GM21717 (cell line): ENCODE data around the gene SERPINB10.
"Not testable (repeated sequence)": the region's sequence is repeated elsewhere in the genome, so short reads cannot be mapped to it uniquely, and the experiment has no call there.

ENCODE experiments used
- ATAC-seq: cut with Tn5 transposase; IDR thresholded peaks from one replicate; pipeline ENCODE4 v1.9.1; 2021; ENCODE audit warnings: mild to moderate bottlenecking, moderate library complexity; ENCODE audit not compliant: unreplicated experiment

The SERPINB10 gene

DNA sequence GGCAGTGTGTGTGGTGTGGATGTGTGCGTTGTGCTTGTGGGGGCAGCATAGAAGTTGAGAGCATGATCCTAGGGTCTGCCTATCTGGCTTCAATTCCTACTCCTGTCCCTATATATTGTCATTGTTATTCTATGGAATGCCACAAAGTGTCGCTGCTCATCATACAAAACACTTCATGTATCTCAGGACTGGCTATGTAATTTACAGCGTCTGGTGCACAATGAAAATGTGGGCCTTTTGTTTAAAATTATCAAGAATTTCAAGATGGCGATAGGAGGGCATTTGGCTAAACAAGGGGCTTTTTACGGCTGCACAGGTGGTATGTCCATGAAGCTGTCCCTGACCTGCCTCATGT lies 16.8 kb upstream of the SERPINB10 start:
- no peak for ATAC-seq

DNA sequence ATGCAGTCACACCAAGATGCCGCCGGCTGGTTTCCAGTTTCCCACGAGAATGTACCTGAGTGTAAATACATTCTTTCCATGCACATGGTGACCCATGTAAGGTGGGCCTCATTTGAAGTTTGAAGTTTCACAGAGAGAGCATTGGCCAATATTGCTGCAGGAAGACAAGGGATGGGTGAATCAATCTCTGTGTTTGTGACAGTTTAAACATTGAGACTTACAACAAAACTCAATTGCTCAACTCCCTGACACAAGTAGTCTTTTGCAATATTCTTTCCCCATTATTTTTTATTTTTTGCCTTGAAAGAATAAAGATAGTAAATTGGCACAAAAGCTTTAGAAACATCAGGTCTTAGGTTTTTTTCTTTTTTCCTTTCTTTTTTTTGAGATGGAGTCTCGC lies 15.2 kb upstream of the SERPINB10 start:
- no peak for ATAC-seq

- no peak for ATAC-seq
Measured at GRCh38 chr18:63894106-63894772, 13.5 kb upstream of the SERPINB10 start.

DNA sequence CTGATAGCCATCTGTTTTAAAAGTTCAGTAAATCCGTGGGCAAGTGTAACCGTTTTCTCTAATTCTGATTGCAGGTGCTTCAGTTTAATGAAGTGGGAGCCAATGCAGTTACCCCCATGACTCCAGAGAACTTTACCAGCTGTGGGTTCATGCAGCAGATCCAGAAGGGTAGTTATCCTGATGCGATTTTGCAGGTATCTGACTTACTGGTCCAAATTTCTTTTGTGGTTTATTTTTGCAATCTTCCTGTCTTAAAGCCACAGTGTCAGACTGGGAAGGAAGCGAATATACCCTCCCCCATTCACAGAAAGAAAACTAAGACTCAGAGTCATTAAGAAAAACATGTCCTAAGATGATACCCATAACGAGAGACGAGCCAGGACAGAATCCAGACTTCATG lies 12.6 kb upstream of the SERPINB10 start:
- ATAC-seq = no peak

GRCh38 chr18:63897072-63897471 lies 10.7 kb upstream of the SERPINB10 start:
- ATAC-seq = no peak

DNA sequence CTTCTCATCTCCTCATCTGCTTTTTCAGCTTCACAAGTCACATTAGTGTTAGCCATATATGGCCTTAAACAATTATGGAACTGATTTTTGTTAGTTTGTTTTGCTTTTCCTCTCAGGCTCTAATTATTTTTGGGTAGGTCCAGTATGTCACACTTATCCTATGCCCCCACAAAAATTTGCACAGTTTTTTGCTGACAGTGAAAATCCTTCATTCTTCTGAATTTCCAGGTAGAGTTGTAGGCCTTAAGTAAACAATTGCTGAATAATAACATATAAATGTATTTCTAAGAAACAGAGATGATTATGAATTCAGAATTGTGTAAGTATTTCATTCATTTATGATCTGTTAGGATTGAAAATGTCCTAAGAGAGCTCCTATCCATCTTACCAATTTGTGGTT lies 8.6 kb upstream of the SERPINB10 start:
- no peak for ATAC-seq

- no peak for ATAC-seq
Measured at GRCh38 chr18:63903851-63904570, 3.7 kb upstream of the SERPINB10 start.

GRCh38 chr18:63904694-63905093 lies 3.1 kb upstream of the SERPINB10 start:
- ATAC-seq = no peak

DNA sequence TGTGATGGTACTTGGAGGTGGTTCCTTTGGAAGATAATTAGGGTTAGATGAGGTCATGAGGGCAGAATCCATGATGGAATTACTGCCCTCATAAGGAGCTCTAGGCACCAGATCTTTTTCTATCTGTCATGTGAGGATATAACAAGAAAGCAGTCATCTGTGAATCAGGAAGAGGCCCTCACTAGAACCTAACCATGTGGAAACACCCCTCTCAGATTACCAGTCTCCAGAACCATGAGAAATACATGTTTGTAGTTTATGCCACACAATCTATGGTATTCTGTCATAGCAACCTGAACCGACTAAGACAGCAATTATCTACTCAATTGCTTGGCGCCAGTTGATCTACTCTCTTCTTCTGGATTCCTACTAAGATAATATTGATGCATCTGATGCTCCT lies 2.4 kb upstream of the SERPINB10 start:
- ATAC-seq = no peak

DNA sequence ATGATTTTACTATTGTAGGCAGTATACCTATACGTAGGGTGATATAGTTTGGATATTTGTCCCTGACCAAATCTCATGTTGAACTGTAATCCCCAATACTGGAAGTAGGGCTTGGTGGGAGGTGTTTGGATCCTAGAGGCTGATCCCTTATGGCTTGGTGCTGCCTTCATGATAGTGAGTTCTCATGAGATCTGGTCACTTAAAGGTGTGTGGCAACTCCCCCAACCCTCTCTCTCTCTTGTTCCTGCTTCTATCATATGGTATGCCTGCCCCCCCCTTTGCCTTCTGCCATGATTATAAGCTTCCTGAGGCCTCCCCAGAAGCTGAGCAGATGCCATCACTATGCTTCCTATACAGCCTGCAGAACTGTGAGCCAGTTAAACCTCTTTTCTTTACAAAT lies 1.7 kb upstream of the SERPINB10 start:
- no peak for ATAC-seq

DNA sequence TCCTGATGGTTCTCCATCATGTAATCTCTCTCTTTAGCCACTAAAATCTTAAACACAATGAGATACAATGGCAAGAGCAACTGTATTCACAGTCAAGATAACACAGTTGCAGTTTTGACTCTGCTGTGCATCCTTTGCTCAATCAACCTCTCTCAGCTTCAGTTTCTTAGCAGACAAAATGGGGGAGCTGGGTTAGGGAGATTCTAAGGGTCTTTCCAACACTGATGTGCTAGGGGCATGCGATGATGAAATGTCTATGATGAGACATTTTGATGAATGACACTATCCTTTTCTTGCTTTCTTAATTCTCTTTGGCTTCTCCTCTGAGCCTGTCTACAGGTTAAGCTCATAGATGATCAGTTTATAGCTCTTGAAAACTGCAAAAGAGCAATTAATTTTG lies 1.1 kb downstream of the SERPINB10 start:
- no peak for ATAC-seq

DNA sequence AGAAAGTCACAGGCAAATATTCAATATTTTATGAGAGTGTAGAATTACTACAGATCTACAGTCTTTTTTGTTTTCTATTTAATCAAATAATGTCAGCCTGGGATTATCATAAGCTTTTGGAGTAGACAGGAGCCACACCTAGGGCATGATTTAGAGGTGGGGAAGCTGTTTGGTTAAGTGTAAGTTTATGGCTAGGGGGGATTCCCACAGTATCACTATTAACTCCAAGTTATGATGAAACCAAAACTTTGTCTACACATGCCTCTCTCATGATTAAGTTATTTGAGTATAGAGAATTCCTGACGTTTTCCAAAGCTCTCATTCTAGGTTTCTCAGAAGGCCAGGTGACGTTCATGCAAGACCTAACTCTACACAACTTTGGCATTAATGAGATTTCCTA lies 2.1 kb downstream of the SERPINB10 start:
- peak; percentile 71 for ATAC-seq

GRCh38 chr18:63917817-63918216 lies 10.1 kb downstream of the SERPINB10 start:
- no peak for ATAC-seq

GRCh38 chr18:63922049-63922448 lies 14.3 kb downstream of the SERPINB10 start:
- no peak for ATAC-seq

DNA sequence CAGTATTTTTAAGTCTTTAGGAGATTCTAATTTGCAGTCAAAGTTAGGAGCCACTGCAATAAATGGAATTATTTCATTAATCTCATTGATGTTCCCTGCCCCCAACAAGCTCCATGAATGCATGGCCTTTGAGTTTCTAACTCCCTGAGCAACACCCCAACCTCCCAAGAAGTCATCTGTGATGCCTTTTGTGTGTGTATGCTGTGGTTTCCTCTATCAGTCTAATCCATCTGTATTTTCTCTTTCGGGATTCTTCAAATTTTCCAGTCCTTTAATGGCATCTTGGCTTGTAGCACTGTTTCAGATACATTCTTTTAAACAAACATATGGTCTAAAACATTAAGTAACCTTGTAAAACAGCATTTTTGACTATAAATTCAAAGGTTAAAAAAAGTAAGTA lies 16.8 kb downstream of the SERPINB10 start:
- no peak for ATAC-seq

DNA sequence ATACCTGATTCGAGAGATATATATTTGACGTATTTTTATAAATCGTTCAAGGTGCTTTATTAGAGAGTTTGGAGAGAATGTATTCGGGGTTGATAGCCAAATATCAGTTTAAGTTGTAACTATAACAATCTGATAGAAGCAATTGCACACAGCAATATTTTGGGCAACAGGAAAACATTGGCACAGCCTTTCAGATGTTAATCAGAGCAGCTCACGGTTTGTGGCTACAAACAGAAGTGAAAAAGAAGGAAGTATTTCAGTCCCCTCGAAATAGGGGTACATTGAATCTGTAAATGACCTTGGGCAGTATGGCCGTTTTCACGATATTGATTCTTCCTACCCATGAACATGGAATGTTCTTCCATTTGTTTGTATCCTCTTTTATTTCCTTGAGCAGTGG lies 20.6 kb downstream of the SERPINB10 start:
- no peak for ATAC-seq

GRCh38 chr18:63929369-63929768 lies 21.6 kb downstream of the SERPINB10 start:
- ATAC-seq = not testable (repeated sequence)

- ATAC-seq = no peak
Measured at GRCh38 chr18:63930773-63931354, 23.1 kb downstream of the SERPINB10 start.

DNA sequence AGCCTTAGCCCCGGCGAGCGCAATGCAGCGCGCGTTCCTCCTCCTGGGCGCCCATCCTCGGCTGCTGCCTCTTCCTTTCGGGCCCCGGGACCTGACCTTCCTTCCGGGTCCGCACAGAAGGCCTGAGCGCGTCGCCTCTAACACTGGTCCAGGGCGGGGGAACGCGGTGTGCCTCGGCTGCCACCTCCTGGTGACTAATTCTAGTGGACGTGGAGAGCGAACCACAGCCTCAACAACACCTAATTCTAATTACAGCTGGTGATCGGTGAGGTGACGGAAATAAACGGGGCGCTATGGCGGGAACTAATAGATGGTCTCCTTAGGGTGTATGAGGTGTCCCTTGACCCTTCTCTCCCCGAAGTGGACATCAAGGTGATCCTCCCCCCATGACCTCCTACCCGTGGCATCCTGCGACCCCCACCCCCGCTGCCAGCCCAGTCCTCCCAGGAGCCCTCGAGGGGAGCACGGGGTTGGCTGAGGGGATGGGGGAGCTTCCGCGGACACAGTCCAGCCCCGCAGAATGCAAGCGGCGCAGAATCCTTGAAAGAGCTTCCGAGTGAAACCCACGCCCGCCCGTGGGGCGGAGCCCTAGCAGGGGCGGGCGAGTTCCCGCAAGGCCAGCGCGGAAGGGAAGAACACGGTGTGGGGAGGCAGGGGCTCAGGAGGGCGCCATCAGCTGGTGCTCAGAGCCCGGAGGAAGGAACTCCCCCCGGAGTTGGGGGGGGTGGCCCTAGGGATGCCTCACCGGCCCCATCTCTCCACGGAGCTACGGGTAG lies 28.6 kb downstream of the SERPINB10 start:
- ATAC-seq = peak; percentile 96

GRCh38 chr18:63936932-63937393 lies 29.2 kb downstream of the SERPINB10 start:
- peak; percentile 35 for ATAC-seq

DNA sequence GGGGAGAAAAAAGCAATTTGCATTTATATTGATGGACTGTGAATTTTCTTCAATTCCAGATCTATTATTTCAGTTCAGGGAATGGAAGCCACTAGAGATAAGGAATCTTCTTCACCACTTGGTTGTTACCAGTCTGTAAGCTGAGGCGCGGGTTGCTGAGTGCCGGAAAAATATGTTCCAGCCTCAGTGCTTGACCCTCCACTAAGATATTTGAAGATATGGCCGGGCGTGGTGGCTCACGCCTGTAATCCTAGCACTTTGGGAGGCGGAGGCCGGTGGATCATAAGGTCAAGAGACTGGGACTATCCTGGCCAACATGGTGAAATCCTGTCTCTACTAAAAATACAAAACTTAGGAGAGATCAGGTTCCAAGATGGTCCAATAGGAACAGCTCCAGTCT lies 32.2 kb downstream of the SERPINB10 start:
- ATAC-seq = no peak
